Gastrocnemius medialis (tissue), 4 donors: ENCODE data around the gene RAPH1. TPM values are rescaled to one million over a fixed set of nuclear protein-coding genes. Genes with fewer than 3 reads are reported as not detected.

Experiments used
- ATAC-seq, 2 donors: fragments of 150-250 bp; one replicate each; pipeline ENCODE4 v1.9.1; 2016
- DNase-seq, 2 donors: peaks; one replicate each; pipeline ENCODE4 v3.0.0-alpha.2; 2019
- H3K27ac ChIP-seq, 4 donors: fragments of 200-600 bp; sonication (generic); 1 replicate in 1 of 4; 2 replicates in 3 of 4; pipeline ENCODE4 v1.5.1; 2016 to 2018; ENCODE audit warnings: mild to moderate bottlenecking in 2 of 4, moderate library complexity in 1 of 4
- H3K27me3 ChIP-seq, 3 donors: fragments of 200-600 bp; sonication (generic) in 2 of 3; 1 replicate in 1 of 3; 2 replicates in 2 of 3; pipeline versions ENCODE4 v1.5.1 to v1.6.0; 2016 to 2019; ENCODE audit warnings: mild to moderate bottlenecking in 1 of 3, moderate library complexity in 1 of 3
- H3K36me3 ChIP-seq, 2 donors: fragments of 200-600 bp; sonication (generic) in 1 of 2; one replicate each; pipeline ENCODE4 v1.5.1; 2017 to 2018
- H3K4me1 ChIP-seq, 2 donors: fragments of 200-600 bp; sonication (generic) in 1 of 2; one replicate each; pipeline ENCODE4 v1.5.1; 2016 to 2017; ENCODE audit warnings: mild to moderate bottlenecking in 2 of 2
- H3K4me3 ChIP-seq, 4 donors: fragments of 200-600 bp; sonication (generic) in 3 of 4; 1 replicate in 1 of 4; 2 replicates in 3 of 4; pipeline ENCODE4 v1.5.1; 2016 to 2019; ENCODE audit warnings: mild to moderate bottlenecking in 2 of 4
- H3K9me3 ChIP-seq, 3 donors: fragments of 200-600 bp; sonication (generic) in 2 of 3; 1 replicate in 1 of 3; 2 replicates in 2 of 3; pipeline ENCODE4 v1.5.1; 2016 to 2019
- POLR2A ChIP-seq, 2 donors: fragments of 450-650 bp; IDR thresholded peaks; one replicate each; pipeline ENCODE4 v1.6.1; 2017; ENCODE audit warnings: antibody characterized with exemption in 2 of 2, mild to moderate bottlenecking in 2 of 2, moderate library complexity in 2 of 2
- in situ Hi-C, 4 donors: fragments of 200-750 bp; cut with MboI; loops; one replicate each; pipeline versions ENCODE4 v1.15.0 to v1.8.0; 2017; ENCODE audit warnings: low sequenced_read_pairs in 4 of 4
- intact Hi-C: fragments of 100-400 bp; cut with DNase I; formaldehyde crosslinking; loops from one replicate; pipeline ENCODE4 v1.15.1; 2023; ENCODE audit warnings: low total_unique reads
- total RNA-seq, 4 donors: library from RNA; depleted of rRNA; stranded (reverse); fragments of >200 nt; gene quantifications; one replicate each; pipeline versions ENCODE4 v1.1.0 to v1.2.3, GENCODE V29; 2016
- TF ChIP-seq, protein P1 (sequence below), 5 experiments: fragments of 450-650 bp in 3 of 5; fragments of 200-600 bp in 2 of 5; sonication (generic) in 2 of 5; IDR thresholded peaks in 4 of 5; conservative IDR thresholded peaks in 1 of 5; 1 replicate in 4 of 5; 2 replicates in 1 of 5; pipeline ENCODE4 v1.5.1; 2016 to 2019; ENCODE audit warnings: antibody characterized with exemption in 5 of 5, mild to moderate bottlenecking in 3 of 5, moderate library complexity in 3 of 5

RAPH1 gene
- total RNA-seq, 4 donors from 2014 or later = 17.6 to 29.7 (median 21.7) TPM

- H3K27me3 ChIP-seq = no peaks in the 10 kb centered on the region
- no peak overlapping the region for H3K27ac ChIP-seq
- H3K4me1 ChIP-seq = no peaks in the 10 kb centered on the region
- peaks cover 0 to 41% of the 10 kb centered on the region in 2 donors for H3K36me3 ChIP-seq
- DNase-seq (no peak), ATAC-seq (no peak)
- no peaks in the 10 kb centered on the region for H3K9me3 ChIP-seq
- intact Hi-C loops (no loop called here), in situ Hi-C loops (no loop called here)
- TF ChIP-seq, protein P1, sequence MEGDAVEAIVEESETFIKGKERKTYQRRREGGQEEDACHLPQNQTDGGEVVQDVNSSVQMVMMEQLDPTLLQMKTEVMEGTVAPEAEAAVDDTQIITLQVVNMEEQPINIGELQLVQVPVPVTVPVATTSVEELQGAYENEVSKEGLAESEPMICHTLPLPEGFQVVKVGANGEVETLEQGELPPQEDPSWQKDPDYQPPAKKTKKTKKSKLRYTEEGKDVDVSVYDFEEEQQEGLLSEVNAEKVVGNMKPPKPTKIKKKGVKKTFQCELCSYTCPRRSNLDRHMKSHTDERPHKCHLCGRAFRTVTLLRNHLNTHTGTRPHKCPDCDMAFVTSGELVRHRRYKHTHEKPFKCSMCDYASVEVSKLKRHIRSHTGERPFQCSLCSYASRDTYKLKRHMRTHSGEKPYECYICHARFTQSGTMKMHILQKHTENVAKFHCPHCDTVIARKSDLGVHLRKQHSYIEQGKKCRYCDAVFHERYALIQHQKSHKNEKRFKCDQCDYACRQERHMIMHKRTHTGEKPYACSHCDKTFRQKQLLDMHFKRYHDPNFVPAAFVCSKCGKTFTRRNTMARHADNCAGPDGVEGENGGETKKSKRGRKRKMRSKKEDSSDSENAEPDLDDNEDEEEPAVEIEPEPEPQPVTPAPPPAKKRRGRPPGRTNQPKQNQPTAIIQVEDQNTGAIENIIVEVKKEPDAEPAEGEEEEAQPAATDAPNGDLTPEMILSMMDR (IDR thresholded peaks at IDR 0.05 in 4 of 5, conservative IDR thresholded peaks at IDR 0.05 in 1 of 5) = no peak
- TF ChIP-seq POLR2A (IDR thresholded peaks at IDR 0.05) = no peak
- no peak overlapping the region for H3K4me3 ChIP-seq
Measured at GRCh38 chr2:203461746-203462145, 73.4 kb downstream of the RAPH1 start.

- Histone ChIP-seq H3K9me3 (no peaks in the 10 kb centered on the region), H3K27ac (no peak overlapping the region), H3K36me3 (peaks cover 0 to 55% of the 10 kb centered on the region in 2 donors), H3K27me3 (no peaks in the 10 kb centered on the region), H3K4me3 (no peak overlapping the region), H3K4me1 (peaks cover 0 to 3% of the 10 kb centered on the region in 2 donors)
- DNase-seq = no peak
- in situ Hi-C loops = no loop called here
- intact Hi-C loops = loop anchor here (10.0 kb wide), 1 partner anchor 230 kb away; no protein-coding TSS in a partner anchor
- TF ChIP-seq POLR2A (IDR thresholded peaks at IDR 0.05) = no peak
- TF ChIP-seq, protein P1 (IDR thresholded peaks at IDR 0.05 in 4 of 5, conservative IDR thresholded peaks at IDR 0.05 in 1 of 5) = no peak
- ATAC-seq = no peak
Measured at GRCh38 chr2:203455209-203455608, 79.9 kb downstream of the RAPH1 start.

- Histone ChIP-seq H3K9me3 (no peaks in the 10 kb centered on the region), H3K36me3 (peaks cover 0 to 50% of the 10 kb centered on the region in 2 donors), H3K4me1 (peaks cover 0 to 3% of the 10 kb centered on the region in 2 donors), H3K4me3 (no peak overlapping the region), H3K27me3 (no peaks in the 10 kb centered on the region), H3K27ac (no peak overlapping the region)
- TF ChIP-seq POLR2A (IDR thresholded peaks at IDR 0.05) = no peak
- TF ChIP-seq, protein P1 (IDR thresholded peaks at IDR 0.05 in 4 of 5, conservative IDR thresholded peaks at IDR 0.05 in 1 of 5) = peak; percentile 28 to 67 (median 50)
- in situ Hi-C loops (no loop called here), intact Hi-C loops (loop anchor here (10.0 kb wide), 1 partner anchor 229 kb away; no protein-coding TSS in a partner anchor)
- ATAC-seq (peak; percentile 69 to 86), DNase-seq (no peak)
Measured at GRCh38 chr2:203453858-203454451, 81.1 kb downstream of the RAPH1 start.

DNA sequence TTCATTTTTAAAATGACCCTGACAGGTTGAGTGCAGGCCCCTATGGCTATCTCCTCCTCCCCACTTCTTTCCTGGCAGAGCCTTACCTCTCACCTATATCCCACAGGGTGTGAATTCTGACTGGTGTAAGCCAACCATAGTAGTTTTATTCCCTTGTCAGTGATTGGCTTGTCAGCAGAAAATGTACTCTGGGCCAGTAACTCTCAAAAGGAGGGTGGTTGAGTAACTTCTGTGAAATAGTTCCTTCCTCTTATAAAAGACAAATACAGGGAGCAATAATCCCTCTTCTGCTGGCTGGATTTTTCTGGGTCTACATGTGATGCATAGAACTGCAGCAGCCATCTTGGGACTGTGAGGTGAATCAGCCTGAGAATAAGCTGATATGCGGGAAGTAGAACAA, 83.4 kb downstream of the RAPH1 start:
- Histone ChIP-seq H3K27ac (no peak overlapping the region), H3K27me3 (no peaks in the 10 kb centered on the region), H3K36me3 (peaks cover 0 to 57% of the 10 kb centered on the region in 2 donors), H3K9me3 (no peaks in the 10 kb centered on the region), H3K4me1 (peaks cover 0 to 3% of the 10 kb centered on the region in 2 donors), H3K4me3 (no peak overlapping the region)
- in situ Hi-C loops = no loop called here
- TF ChIP-seq POLR2A (IDR thresholded peaks at IDR 0.05) = no peak
- TF ChIP-seq, protein P1 (IDR thresholded peaks at IDR 0.05 in 4 of 5, conservative IDR thresholded peaks at IDR 0.05 in 1 of 5) = no peak
- DNase-seq (no peak), ATAC-seq (no peak)
- intact Hi-C loops = loop anchor here (10.0 kb wide), 1 partner anchor 227 kb away; no protein-coding TSS in a partner anchor
